GM21515 (cell line): ENCODE results near the gene CFAP299.

Experiments
- ATAC-seq: cut with Tn5 transposase; IDR thresholded peaks from one replicate; pipeline ENCODE4 v1.9.1; 2021; ENCODE audit not compliant: unreplicated experiment

The CFAP299 gene

GRCh38 chr4:80495865-80496264 lies 160.3 kb downstream of the CFAP299 start:
- no peak for ATAC-seq

- no peak for ATAC-seq
Observed at GRCh38 chr4:80498725-80499124, 163.2 kb downstream of the CFAP299 start.

GRCh38 chr4:80500613-80501012 lies 165.1 kb downstream of the CFAP299 start:
- no peak for ATAC-seq

- no peak for ATAC-seq
Observed at GRCh38 chr4:80507077-80507476, 171.5 kb downstream of the CFAP299 start.

GRCh38 chr4:80507507-80507906 lies 172.0 kb downstream of the CFAP299 start:
- peak; percentile 75 for ATAC-seq

GRCh38 chr4:80515496-80515895 lies 180.0 kb downstream of the CFAP299 start:
- no peak for ATAC-seq

- peak; percentile 80 for ATAC-seq
Observed at GRCh38 chr4:80521438-80521837, 185.9 kb downstream of the CFAP299 start.

- ATAC-seq, result no peak
Observed at GRCh38 chr4:80526697-80527096, 191.2 kb downstream of the CFAP299 start.

- no peak for ATAC-seq
Observed at GRCh38 chr4:80529026-80529425, 193.5 kb downstream of the CFAP299 start.

- ATAC-seq, result no peak
Observed at GRCh38 chr4:80532674-80533333, 197.3 kb downstream of the CFAP299 start.

GRCh38 chr4:80535551-80535950 lies 200.0 kb downstream of the CFAP299 start:
- ATAC-seq, result no peak

GRCh38 chr4:80538276-80538926 lies 202.9 kb downstream of the CFAP299 start:
- ATAC-seq, result no peak

- no peak for ATAC-seq
Observed at GRCh38 chr4:80539190-80539589, 203.7 kb downstream of the CFAP299 start.

- ATAC-seq, result no peak
Observed at GRCh38 chr4:80540349-80540748, 204.8 kb downstream of the CFAP299 start.

- peak; percentile 94 for ATAC-seq
Observed at GRCh38 chr4:80540785-80541469, 205.4 kb downstream of the CFAP299 start.

GRCh38 chr4:80542747-80543146 lies 207.2 kb downstream of the CFAP299 start:
- no peak for ATAC-seq

- ATAC-seq, result no peak
Observed at GRCh38 chr4:80560337-80560736, 224.8 kb downstream of the CFAP299 start.

- no peak for ATAC-seq
Observed at GRCh38 chr4:80566203-80566872, 230.8 kb downstream of the CFAP299 start.

- ATAC-seq, result no peak
Observed at GRCh38 chr4:80568891-80569290, 233.4 kb downstream of the CFAP299 start.

GRCh38 chr4:80576796-80577195 lies 241.3 kb downstream of the CFAP299 start:
- ATAC-seq, result no peak

- ATAC-seq, result no peak
Observed at GRCh38 chr4:80578001-80578400, 242.5 kb downstream of the CFAP299 start.

GRCh38 chr4:80585542-80585941 lies 250.0 kb downstream of the CFAP299 start:
- ATAC-seq, result no peak
